GM23338 (cell line): ENCODE measurements around the gene RIMKLB. TPM values are rescaled to one million over a fixed set of nuclear protein-coding genes. Genes with fewer than 3 reads are reported as not detected.
A peak's percentile ranks its signal among the peaks of the same experiment; 100 is the strongest.

Source experiments
- ATAC-seq: fragments of 200-7000 bp; cut with Tn5 transposase; 3 replicates; pipeline ENCODE4 v1.9.1; 2020
- DNase-seq: peaks from one replicate; pipeline ENCODE4 v3.0.0-alpha.2; 2015; ENCODE audit warnings: low spot score
- H2AFZ ChIP-seq: fragments of 200-600 bp; sonication (generic); 2 replicates; pipeline ENCODE4 v1.8.0; 2016; ENCODE audit warnings: antibody characterized with exemption, mild to moderate bottlenecking, moderate library complexity
- H3F3A ChIP-seq: fragments of 200-600 bp; sonication (generic); replicated peaks from 2 replicates; pipeline ENCODE4 v1.8.0; 2017; ENCODE audit warnings: antibody characterized with exemption, mixed run types, low read depth
- H3K27ac ChIP-seq: fragments of 200-600 bp; sonication (generic); 2 replicates; pipeline ENCODE4 v1.6.1; 2016; ENCODE audit warnings: low read depth
- H3K27me3 ChIP-seq: fragments of 200-600 bp; sonication (generic); 2 replicates; pipeline ENCODE4 v1.8.0; 2016; ENCODE audit warnings: mild to moderate bottlenecking, mixed run types, moderate library complexity; ENCODE audit not compliant: insufficient read depth
- H3K36me3 ChIP-seq: fragments of 200-600 bp; sonication (generic); 2 replicates; pipeline ENCODE4 v1.8.0; 2016; ENCODE audit warnings: mild to moderate bottlenecking; ENCODE audit not compliant: insufficient read depth
- H3K4me1 ChIP-seq: fragments of 200-600 bp; sonication (generic); 2 replicates; pipeline ENCODE4 v1.8.0; 2016; ENCODE audit warnings: mild to moderate bottlenecking, moderate library complexity; ENCODE audit not compliant: insufficient read depth
- H3K4me2 ChIP-seq: fragments of 200-600 bp; sonication (generic); 2 replicates; pipeline ENCODE4 v1.7.1; 2017; ENCODE audit warnings: mixed run types
- H3K4me3 ChIP-seq: fragments of 200-600 bp; sonication (generic); 2 replicates; pipeline ENCODE4 v1.6.1; 2016; ENCODE audit warnings: mixed run types
- H3K79me2 ChIP-seq: fragments of 200-600 bp; sonication (generic); replicated peaks from 2 replicates; pipeline ENCODE4 v1.8.0; 2017; ENCODE audit warnings: mild to moderate bottlenecking; ENCODE audit not compliant: insufficient read depth
- H3K9me2 ChIP-seq: fragments of 200-600 bp; sonication (generic); 2 replicates; pipeline ENCODE4 v1.8.0; 2017; ENCODE audit not compliant: insufficient read depth
- H4K20me1 ChIP-seq: fragments of 200-600 bp; sonication (generic); replicated peaks from 2 replicates; pipeline ENCODE4 v1.8.0; 2017; ENCODE audit warnings: mild to moderate bottlenecking; ENCODE audit not compliant: insufficient read depth
- H3K27ac Mint-ChIP-seq: 2 replicates; pipeline ENCODE4 v1.8.0; 2020; ENCODE audit warnings: inconsistent platforms, mild to moderate bottlenecking, moderate library complexity, mixed read lengths
- H3K27me3 Mint-ChIP-seq: 3 replicates; pipeline ENCODE4 v1.8.0; 2022; ENCODE audit warnings: low read depth, mild to moderate bottlenecking, moderate library complexity, mixed read lengths, inconsistent platforms; ENCODE audit not compliant: insufficient read depth, poor library complexity
- H3K36me3 Mint-ChIP-seq: 3 replicates; pipeline ENCODE4 v1.8.0; 2021; ENCODE audit warnings: low read depth, mild to moderate bottlenecking, inconsistent platforms, moderate library complexity, mixed read lengths
- H3K4me1 Mint-ChIP-seq: 3 replicates; pipeline ENCODE4 v1.8.0; 2020; ENCODE audit warnings: mild to moderate bottlenecking, inconsistent platforms, mixed read lengths
- H3K4me3 Mint-ChIP-seq: 3 replicates; pipeline ENCODE4 v1.8.0; 2021; ENCODE audit warnings: moderate library complexity, mild to moderate bottlenecking, inconsistent platforms, mixed read lengths
- H3K9me3 Mint-ChIP-seq: 3 replicates; pipeline ENCODE4 v1.8.0; 2020; ENCODE audit warnings: moderate library complexity, mild to moderate bottlenecking, inconsistent platforms, mixed read lengths
- CREB1 ChIP-seq: fragments of 250-450 bp; sonication (Bioruptor Pico); IDR thresholded peaks from 2 replicates; pipeline ENCODE4 v1.5.0; 2020; ENCODE audit warnings: low read depth, mild to moderate bottlenecking, moderate library complexity
- EZH2 ChIP-seq: fragments of 200-600 bp; sonication (generic); IDR thresholded peaks from one replicate; pipeline ENCODE4 v1.8.0; 2017; ENCODE audit warnings: antibody characterized with exemption, mild to moderate bottlenecking, low read depth; ENCODE audit not compliant: unreplicated experiment
- NANOG ChIP-seq: IDR thresholded peaks from 2 replicates; pipeline ENCODE4 v1.6.1; 2016; ENCODE audit warnings: antibody characterized with exemption, borderline replicate concordance
- POLR2AphosphoS5 ChIP-seq: IDR thresholded peaks from 2 replicates; pipeline ENCODE4 v1.6.1; 2016; ENCODE audit warnings: antibody characterized with exemption, low read depth
- STAT1 ChIP-seq: IDR thresholded peaks from one replicate; pipeline ENCODE4 v1.6.1; 2016; ENCODE audit warnings: antibody characterized with exemption; ENCODE audit not compliant: unreplicated experiment
- ZNF114 ChIP-seq: fragments of 250-450 bp; sonication (Bioruptor Pico); IDR thresholded peaks from 2 replicates; pipeline ENCODE4 v1.5.0; 2020; ENCODE audit warnings: mild to moderate bottlenecking, moderate library complexity
- polyA plus RNA-seq: library from polyadenylated mRNA; unstranded; fragments of >200 nt; fragmentation: Nextera tagmentation; extraction: Ambion mirVana; gene quantifications from 2 replicates; pipeline ENCODE4 v1.2.1, GENCODE V29; 2016
- total RNA-seq: library from RNA; depleted of rRNA; stranded (reverse); fragments of >200 nt; shearing (Covaris generic); gene quantifications from 2 replicates; pipeline ENCODE4 v1.2.3, GENCODE V29; 2014
- TF ChIP-seq, protein P1 (sequence below): fragments of 250-450 bp; sonication (Bioruptor Pico); IDR thresholded peaks from 2 replicates; pipeline ENCODE4 v1.5.0; 2020; ENCODE audit warnings: mild to moderate bottlenecking, moderate library complexity
- TF ChIP-seq, protein P2 (sequence below), 2 experiments: fragments of 200-600 bp in 1 of 2; sonication (generic) in 1 of 2; conservative IDR thresholded peaks; 2 replicates each; pipeline versions ENCODE4 v1.5.1 to v1.6.1; 2016 to 2017; ENCODE audit warnings: antibody characterized with exemption in 2 of 2, low read depth in 2 of 2, mild to moderate bottlenecking in 2 of 2, moderate library complexity in 1 of 2

The RIMKLB gene
- total and polyA plus RNA-seq, 2 experiments from 2014 or later = 87.0 to 104 TPM

DNA sequence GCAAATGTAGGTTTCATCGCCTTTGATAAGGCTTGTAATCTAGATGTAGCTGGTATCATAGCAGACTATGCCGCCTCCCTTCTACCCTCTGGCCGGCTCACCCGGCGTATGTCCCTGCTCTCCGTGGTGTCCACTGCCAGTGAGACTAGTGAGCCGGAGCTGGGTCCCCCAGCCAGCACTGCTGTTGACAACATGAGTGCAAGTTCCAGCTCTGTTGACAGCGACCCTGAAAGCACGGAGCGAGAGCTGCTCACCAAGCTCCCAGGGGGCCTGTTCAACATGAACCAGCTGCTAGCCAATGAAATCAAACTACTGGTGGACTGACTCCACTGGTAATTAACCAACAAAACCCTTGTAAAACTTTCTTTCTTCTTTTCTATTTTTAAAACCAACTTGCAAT, 75.7 kb downstream of the RIMKLB start (continued):
- TF ChIP-seq, protein P1, sequence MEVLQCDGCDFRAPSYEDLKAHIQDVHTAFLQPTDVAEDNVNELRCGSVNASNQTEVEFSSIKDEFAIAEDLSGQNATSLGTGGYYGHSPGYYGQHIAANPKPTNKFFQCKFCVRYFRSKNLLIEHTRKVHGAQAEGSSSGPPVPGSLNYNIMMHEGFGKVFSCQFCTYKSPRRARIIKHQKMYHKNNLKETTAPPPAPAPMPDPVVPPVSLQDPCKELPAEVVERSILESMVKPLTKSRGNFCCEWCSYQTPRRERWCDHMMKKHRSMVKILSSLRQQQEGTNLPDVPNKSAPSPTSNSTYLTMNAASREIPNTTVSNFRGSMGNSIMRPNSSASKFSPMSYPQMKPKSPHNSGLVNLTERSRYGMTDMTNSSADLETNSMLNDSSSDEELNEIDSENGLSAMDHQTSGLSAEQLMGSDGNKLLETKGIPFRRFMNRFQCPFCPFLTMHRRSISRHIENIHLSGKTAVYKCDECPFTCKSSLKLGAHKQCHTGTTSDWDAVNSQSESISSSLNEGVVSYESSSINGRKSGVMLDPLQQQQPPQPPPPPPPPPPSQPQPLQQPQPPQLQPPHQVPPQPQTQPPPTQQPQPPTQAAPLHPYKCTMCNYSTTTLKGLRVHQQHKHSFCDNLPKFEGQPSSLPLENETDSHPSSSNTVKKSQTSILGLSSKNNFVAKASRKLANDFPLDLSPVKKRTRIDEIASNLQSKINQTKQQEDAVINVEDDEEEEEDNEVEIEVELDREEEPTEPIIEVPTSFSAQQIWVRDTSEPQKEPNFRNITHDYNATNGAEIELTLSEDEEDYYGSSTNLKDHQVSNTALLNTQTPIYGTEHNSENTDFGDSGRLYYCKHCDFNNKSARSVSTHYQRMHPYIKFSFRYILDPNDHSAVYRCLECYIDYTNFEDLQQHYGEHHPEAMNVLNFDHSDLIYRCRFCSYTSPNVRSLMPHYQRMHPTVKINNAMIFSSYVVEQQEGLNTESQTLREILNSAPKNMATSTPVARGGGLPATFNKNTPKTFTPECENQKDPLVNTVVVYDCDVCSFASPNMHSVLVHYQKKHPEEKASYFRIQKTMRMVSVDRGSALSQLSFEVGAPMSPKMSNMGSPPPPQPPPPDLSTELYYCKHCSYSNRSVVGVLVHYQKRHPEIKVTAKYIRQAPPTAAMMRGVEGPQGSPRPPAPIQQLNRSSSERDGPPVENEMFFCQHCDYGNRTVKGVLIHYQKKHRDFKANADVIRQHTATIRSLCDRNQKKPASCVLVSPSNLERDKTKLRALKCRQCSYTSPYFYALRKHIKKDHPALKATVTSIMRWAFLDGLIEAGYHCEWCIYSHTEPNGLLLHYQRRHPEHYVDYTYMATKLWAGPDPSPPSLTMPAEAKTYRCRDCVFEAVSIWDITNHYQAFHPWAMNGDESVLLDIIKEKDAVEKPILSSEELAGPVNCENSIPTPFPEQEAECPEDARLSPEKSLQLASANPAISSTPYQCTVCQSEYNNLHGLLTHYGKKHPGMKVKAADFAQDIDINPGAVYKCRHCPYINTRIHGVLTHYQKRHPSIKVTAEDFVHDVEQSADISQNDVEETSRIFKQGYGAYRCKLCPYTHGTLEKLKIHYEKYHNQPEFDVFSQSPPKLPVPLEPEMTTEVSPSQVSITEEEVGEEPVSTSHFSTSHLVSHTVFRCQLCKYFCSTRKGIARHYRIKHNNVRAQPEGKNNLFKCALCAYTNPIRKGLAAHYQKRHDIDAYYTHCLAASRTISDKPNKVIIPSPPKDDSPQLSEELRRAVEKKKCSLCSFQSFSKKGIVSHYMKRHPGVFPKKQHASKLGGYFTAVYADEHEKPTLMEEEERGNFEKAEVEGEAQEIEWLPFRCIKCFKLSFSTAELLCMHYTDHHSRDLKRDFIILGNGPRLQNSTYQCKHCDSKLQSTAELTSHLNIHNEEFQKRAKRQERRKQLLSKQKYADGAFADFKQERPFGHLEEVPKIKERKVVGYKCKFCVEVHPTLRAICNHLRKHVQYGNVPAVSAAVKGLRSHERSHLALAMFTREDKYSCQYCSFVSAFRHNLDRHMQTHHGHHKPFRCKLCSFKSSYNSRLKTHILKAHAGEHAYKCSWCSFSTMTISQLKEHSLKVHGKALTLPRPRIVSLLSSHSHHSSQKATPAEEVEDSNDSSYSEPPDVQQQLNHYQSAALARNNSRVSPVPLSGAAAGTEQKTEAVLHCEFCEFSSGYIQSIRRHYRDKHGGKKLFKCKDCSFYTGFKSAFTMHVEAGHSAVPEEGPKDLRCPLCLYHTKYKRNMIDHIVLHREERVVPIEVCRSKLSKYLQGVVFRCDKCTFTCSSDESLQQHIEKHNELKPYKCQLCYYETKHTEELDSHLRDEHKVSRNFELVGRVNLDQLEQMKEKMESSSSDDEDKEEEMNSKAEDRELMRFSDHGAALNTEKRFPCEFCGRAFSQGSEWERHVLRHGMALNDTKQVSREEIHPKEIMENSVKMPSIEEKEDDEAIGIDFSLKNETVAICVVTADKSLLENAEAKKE (CRISPR knock-in tag) = no peak

- Histone ChIP-seq H4K20me1 (no peaks in the 10 kb centered on the region), H3K27ac (peak overlapping the region; percentile 56), H3K4me3 (no peak overlapping the region), H3K36me3 (0 out of 2 replicates have a peak, but pooled peaks cover 3% of the 10 kb centered on the region), H3F3A (peaks cover 4% of the 10 kb centered on the region; the same call in 1 of the 2 replicates), H3K27me3 (no peaks in the 10 kb centered on the region), H3K79me2 (peaks cover 5% of the 10 kb centered on the region; the same call in 1 of the 2 replicates), H3K4me2 (no peak overlapping the region), H3K4me1 (peaks cover 35% of the 10 kb centered on the region), H3K9me2 (no peaks in the 10 kb centered on the region), H2AFZ (no peak overlapping the region)
- Mint-ChIP-seq H3K27me3 (no peaks in the 10 kb centered on the region), H3K36me3 (peaks cover 36% of the 10 kb centered on the region), H3K27ac (peak overlapping the region; percentile 21; the same call in 1 of the 2 replicates), H3K9me3 (no peaks in the 10 kb centered on the region), H3K4me1 (peaks cover 41% of the 10 kb centered on the region), H3K4me3 (no peak overlapping the region)
- DNase-seq (no peak), ATAC-seq (peak; percentile 26; the same call in 1 of the 3 replicates)
- TF ChIP-seq POLR2AphosphoS5 (no peak), STAT1 (no peak), CREB1 (CRISPR knock-in tag) (no peak), EZH2 (no peak), NANOG (no peak), ZNF114 (CRISPR knock-in tag) (no peak)
- TF ChIP-seq, protein P1 (CRISPR knock-in tag) = no peak
- TF ChIP-seq, protein P2, sequence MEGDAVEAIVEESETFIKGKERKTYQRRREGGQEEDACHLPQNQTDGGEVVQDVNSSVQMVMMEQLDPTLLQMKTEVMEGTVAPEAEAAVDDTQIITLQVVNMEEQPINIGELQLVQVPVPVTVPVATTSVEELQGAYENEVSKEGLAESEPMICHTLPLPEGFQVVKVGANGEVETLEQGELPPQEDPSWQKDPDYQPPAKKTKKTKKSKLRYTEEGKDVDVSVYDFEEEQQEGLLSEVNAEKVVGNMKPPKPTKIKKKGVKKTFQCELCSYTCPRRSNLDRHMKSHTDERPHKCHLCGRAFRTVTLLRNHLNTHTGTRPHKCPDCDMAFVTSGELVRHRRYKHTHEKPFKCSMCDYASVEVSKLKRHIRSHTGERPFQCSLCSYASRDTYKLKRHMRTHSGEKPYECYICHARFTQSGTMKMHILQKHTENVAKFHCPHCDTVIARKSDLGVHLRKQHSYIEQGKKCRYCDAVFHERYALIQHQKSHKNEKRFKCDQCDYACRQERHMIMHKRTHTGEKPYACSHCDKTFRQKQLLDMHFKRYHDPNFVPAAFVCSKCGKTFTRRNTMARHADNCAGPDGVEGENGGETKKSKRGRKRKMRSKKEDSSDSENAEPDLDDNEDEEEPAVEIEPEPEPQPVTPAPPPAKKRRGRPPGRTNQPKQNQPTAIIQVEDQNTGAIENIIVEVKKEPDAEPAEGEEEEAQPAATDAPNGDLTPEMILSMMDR (conservative IDR thresholded peaks at IDR 0.05; ENCODE audit: low read depth in 2 of 2) = no peak
Measured at GRCh38 chr12:8779281-8779680, 81.5 kb downstream of the RIMKLB start.
